GM19238 (cell line): ENCODE measurements around the gene FLAD1.
A peak's percentile ranks its signal among the peaks of the same experiment; 100 is the strongest.
"Not testable (repeated sequence)": the region's sequence is repeated elsewhere in the genome, so short reads cannot be mapped to it uniquely, and the experiment has no call there.

Source experiments
- DNase-seq: peaks from one replicate; pipeline ENCODE4 v3.0.0; 2011; ENCODE audit warnings: low spot score; ENCODE audit not compliant: insufficient read length

FLAD1 gene

DNA sequence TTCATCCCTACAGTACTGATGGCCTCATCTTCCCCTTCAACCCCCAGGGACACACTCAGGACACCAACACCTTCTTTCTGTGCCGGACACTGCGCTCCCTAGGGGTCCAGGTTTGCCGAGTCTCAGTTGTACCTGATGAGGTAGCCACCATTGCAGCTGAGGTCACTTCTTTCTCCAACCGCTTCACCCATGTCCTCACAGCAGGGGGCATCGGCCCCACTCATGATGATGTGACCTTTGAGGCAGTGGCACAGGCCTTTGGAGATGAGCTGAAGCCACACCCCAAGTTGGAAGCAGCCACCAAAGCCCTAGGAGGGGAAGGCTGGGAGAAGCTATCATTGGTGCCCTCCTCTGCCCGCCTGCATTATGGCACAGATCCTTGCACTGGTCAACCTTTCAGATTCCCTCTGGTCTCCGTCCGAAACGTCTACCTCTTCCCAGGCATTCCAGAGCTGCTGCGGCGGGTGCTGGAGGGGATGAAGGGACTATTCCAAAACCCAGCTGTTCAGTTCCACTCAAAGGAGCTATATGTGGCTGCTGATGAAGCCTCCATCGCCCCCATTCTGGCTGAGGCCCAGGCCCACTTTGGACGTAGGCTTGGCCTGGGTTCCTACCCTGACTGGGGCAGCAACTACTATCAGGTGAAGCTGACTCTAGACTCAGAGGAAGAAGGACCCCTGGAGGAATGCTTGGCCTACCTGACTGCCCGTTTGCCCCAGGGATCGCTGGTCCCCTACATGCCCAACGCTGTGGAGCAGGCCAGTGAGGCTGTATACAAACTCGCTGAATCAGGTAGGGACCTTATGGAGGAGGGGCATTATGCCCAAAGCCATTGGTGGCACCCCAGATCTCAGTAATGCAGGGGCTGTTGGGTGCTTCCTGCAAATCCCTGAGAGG is 5.2 kb downstream of the FLAD1 start:
- DNase-seq: no peak

DNA sequence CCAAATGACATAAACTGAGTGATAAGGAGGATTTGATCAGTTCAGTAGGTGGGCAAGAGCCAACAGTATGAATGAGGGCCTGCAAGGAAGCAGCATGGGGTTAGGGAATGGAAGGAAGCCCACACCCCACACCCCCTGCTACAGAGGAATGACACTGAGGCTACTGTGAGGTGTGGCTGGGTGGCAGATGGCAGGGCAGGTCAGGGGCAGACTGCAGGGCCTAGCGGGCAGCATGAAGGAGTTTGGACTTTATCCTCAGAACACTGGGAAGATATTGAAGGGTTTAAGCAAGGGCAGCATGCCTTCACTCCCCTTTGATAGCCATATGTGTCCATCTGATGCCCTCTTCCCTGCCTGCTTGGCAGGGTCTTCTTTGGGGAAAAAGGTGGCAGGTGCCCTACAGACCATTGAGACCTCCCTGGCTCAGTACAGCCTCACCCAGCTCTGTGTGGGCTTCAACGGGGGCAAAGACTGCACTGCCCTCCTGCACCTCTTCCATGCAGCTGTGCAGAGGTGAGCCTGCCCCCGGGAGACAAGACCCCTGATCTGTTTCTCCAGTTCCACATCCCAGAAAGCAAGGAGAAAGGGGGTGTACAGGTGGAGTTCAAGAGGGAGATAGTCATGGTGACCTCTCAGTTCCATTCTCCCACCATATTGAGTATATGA is 6.2 kb downstream of the FLAD1 start:
- no peak for DNase-seq

- DNase-seq: no peak
Observed at GRCh38 chr1:154990276-154990675, 7.1 kb downstream of the FLAD1 start.

DNA sequence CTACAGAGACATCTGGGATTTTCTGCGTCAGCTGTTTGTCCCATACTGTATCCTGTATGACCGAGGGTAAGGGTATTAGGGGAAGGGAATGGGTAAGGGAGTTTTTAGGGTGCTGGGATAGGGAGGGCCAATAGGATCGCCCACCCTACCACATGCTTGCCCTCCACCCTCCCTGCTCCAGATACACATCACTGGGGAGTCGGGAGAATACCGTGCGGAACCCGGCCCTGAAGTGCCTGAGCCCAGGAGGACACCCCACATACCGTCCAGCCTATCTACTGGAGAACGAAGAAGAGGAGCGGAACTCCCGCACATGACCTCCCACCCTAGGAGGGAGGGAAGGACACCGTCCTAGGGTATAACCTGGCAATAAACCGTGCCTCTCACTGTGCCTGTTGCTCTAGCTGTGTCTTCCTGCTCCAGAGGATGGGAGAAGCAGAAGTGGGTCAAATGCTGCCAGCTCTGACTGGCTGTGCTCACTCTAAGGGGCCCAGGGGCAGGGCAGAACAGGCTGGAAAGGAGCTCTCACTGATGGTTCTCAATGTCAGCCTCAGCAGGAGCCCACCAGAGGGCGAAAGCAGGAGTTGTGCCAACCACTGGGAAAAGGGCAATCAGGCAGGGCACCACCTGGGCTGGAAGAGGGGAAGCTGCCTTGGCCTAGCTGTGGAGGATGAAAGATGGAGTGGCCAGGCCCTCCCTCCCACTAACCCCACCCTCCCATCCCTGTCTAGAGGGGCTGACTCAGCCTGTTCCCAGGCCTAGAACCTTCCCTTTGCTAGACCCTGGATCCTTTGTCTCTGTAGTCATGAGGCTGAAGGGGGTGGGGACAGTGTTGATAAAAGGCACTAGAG is 9.8 kb downstream of the FLAD1 start:
- no peak for DNase-seq

GRCh38 chr1:154993572-154994268 is 10.6 kb downstream of the FLAD1 start, which contains the start of gene LENEP:
LENEP (plus strand) TSS chr1:154993586; CDS start chr1:154993608, 22 bp downstream.
- no peak for DNase-seq

GRCh38 chr1:154994269-154994587 is 11.1 kb downstream of the FLAD1 start:
- no peak for DNase-seq

GRCh38 chr1:154994591-154994990 is 11.4 kb downstream of the FLAD1 start:
- no peak for DNase-seq

DNA sequence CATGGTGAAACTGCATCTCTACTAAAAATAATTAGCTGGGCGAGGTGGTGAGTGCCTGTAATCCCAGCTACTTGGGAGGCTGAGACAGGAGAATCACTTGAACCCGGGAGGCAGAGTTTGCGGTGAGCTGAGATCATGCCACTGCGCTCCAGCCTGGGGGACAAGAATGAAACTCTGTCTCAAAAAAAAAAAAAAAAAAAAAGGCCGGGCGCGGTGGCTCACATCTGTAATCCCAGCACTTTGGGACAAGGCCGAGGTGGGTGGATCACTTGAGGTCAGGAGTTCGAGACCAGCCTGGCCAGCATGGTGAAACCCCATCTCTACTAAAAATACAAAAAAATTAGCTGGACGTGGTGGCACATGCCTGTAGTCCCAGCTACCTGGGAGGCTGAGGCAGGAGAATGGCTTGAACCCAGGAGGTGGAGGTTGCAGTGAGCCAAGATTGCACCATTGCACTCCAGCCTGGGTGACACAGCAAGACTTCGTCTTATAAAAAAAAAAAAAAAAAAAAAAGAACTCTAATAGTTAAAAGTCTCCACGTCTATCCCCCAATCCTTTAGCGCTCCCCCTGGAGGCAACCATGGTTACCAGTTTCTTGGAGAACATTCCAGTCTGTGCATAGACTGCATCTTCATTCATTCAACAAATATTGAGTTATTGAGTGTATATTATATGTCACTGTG is 12.3 kb downstream of the FLAD1 start:
- DNase-seq: not testable (repeated sequence)

DNA sequence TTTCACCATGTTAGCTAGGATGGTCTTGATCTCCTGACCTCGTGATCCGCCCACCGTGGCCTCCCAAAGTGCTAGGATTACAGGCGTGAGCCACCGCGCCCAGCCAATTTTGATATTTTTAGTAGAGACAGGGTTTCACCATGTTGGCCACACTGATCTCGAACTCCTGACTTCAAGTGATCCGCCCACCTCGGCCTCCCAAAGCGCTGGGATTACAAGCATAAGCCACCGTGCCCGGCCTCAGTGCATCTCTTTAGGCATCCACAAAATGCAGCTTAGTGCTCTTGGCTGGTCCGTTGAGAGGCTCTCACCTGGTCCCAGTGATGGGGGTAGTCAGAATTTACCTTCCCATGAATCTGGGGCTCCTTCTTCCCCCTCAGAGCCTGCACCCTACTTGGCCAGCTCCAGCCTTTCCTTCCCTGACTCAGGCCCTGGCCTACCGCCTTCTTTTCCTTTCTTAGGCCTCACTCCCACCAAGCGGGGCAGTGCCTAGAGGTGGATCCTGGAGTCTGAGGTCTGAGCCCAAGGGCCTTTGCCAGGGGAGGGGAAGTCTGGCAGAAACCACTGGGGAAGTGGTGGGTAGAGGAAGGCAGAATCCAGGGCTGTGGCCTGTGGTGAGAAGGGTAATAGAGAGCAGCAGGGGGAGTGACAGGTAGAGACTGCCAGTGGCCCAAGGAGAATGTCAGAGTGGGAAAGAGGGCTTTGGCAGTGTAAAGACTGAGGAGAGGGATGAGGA is 14.0 kb downstream of the FLAD1 start:
- no peak for DNase-seq

GRCh38 chr1:154998201-154998780 is 15.1 kb downstream of the FLAD1 start:
- DNase-seq: no peak

DNA sequence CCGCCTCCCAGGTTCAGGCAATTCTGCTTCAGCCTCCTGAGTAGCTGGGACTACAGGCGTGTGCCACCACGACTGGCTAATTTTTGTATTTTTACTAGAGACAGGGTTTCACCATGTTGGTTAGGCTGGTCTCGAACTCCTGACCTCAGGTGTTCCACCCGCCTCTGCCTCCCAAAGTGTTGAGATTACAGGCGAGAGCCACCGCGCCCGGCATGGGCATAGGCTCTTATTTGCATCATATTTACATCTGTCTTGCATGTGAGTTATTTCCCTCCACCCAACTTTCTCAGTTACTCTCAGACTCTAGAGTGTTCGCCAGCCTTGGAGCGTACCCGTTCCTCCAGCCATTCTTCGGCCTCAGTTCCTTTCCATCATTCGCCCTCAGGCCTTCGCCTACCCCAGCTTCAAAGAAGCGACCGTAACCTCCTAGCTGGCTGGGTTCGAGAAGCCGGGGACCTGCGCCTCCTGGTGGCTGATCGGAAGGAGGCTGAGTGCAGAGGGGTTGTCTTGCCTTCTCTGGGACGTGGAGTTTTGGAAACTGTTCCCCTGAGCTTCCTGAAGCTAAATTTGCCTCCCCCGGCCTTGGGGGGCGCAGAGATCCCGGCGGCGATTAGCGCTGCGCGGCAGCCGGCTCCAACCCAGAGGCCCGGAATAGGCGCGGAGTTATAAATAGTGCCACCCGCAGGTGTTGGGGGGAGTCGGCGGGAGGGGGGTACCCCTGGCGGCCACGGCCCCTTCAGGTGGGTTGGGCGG is 15.8 kb downstream of the FLAD1 start:
- peak; percentile 78 for DNase-seq

DNA sequence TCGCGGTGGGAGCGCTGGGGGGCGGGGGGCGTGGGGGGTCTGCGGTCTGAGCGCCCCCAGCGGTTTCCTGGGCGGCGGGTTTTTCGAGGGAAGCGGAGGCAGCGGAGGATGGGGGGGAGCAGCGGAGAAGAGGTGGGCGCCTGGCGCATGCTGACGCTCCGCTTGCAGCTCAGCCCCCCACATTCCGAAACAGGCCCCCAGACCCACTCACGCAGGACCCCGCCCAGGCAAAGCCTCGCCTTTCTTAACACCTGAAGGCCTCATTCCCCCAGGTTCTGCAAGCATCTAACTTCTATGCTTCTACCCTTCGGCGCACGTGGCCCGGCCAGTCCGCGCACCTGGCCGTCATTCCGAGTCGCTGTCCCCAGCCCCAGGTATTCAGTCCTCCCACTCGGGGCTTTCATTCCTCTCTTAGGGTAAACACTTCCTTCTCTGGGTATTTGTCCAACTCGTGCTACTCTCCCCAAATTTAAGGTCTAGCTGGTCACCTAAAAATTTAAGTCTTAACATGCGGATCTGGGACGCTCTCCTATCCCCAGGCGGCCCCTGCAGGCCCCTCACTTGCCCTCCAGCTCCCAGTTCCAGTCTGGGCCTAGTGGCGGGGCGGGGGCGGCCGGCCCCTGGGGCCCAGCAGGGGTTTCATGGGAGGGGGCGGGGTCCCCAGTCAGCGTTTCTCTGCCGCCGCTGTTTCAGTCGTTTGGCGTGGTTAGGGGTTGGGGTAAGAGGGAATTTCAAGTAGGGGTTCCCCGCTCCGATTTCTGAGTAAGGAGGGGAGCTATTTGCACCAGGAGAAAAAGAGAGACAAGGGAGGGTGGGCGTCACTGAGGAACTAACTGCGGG is 16.6 kb downstream of the FLAD1 start:
- DNase-seq: no peak

DNA sequence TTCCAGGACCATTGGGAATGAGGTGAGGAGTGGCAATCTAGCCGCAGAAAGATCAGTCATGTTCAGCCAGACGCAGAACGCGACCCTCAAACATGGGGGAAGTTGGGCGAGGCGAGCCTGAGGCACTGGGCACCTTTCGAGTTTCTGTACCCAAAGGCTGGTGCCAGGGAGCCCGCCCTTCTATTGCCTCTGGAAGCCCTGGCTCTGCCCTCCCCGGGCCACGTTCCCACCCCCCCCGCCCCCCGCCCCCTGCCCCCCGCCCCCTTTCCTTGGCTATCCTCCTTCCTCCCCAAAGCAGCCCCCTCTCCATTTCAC is 17.2 kb downstream of the FLAD1 start:
- no peak for DNase-seq

DNA sequence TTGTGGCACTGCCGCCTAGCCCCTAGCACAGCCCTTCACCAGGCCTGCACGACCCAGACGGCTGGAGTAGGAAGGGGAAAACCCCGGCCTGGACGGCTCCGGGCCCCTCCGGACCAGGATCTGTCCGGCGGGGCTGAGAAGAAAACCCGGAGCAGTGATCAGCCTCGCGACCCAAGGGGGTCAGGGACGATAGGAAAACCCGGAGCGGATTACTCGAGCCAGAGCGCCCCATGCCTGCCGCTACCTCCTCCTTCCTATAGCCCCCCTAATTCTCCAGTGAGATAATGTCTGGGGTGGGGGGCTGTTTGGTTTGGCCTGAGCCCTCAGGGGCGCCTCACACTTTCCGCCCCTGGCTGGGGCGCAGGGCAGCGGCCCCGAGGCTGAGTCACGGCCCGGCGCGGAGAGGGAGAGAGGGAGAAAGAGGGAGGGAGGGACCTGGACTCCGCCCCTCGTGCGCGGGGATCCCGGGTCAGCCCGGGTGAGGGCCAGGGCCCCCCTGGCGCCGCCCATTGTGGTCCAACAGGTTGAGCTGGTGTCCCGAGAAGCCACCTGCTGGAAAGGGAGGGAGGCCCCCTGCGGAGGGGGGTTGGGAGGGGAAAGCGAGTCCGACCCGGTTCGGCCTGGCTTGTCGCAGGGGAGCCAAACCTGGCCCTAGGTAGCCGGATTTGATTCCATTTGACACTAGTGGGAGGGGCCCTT is 17.7 kb downstream of the FLAD1 start:
- DNase-seq: peak; percentile 85

DNA sequence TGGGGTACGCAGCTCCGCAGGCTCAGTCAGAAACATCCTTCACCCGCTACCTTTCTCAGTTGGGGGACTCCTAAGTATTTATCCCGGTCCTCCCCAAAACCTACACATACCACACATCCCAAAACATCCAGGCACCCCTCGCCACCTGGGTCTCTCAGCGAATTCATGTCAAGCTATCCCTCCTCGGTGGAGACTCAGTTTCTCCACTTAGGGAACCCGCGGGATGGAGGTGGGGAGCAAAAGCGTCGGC is 18.2 kb downstream of the FLAD1 start:
- no peak for DNase-seq

DNA sequence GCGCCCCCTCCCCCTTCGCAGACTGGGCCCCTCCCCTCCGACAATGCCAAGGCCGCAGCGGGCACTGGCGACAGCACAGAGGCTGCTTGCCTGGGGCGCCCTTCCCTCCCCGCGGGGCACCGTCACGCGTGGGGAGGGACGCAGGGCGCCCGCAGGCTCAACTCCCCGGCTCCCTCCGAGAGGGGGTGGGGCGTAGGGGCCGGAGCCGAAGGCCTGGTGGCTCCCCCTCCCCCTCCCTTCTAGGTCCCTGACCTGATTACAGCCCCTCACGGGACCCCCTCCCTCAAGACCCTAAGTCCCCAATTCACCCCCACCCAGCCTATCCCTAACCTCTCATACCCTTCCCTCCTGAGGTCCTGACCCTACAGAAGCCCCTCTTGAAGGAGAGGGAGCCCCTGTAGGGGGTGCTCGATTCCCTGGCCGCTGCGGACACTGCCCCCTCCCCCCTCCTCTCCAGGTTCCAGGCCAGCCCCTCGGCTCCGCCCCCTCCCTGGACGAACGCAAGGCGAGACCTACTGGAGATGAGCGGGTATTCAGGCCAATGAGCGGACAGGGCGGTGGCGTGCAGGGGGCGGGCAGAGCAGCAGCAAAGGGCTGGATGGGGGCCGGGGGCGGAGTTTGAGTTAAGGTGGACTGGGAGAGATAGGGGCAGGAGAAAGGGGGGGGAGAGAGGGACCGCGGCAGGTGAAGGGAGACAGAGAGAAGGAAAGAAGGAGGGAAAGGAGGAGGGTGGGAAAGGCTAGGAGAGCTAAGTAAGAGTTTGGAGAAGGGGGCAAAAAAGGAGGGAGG is 18.7 kb downstream of the FLAD1 start:
- DNase-seq: peak; percentile 97
